Liver (tissue), 9 donors: ENCODE data around the gene UCKL1. TPM values are rescaled to one million over a fixed set of nuclear protein-coding genes. Genes with fewer than 3 reads are reported as not detected.
"Not testable (repeated sequence)": the region's sequence is repeated elsewhere in the genome, so short reads cannot be mapped to it uniquely, and the experiment has no call there.

Experiments used
- DNase-seq: peaks from one replicate; pipeline ENCODE4 v3.0.0-alpha.2; 2017; ENCODE audit warnings: low spot score
- H3K27ac ChIP-seq, 2 donors: one replicate each; pipeline ENCODE4 v1.7.0; 2013; ENCODE audit warnings: inconsistent platforms in 2 of 2, low read length in 2 of 2, control low read depth in 1 of 2, low read depth in 1 of 2, mild to moderate bottlenecking in 1 of 2
- H3K27me3 ChIP-seq, 4 donors: one replicate each; pipeline versions ENCODE4 v1.6.1 to v1.7.0; 2013; ENCODE audit warnings: low read length in 3 of 4, inconsistent platforms in 1 of 4, mild to moderate bottlenecking in 1 of 4, moderate library complexity in 1 of 4; ENCODE audit not compliant: control insufficient read depth in 4 of 4, insufficient read depth in 4 of 4
- H3K36me3 ChIP-seq, 4 donors: one replicate each; pipeline versions ENCODE4 v1.6.1 to v1.7.0; 2013; ENCODE audit warnings: low read length in 3 of 4, mild to moderate bottlenecking in 3 of 4, low read depth in 1 of 4, moderate library complexity in 1 of 4; ENCODE audit not compliant: control insufficient read depth in 4 of 4, insufficient read depth in 3 of 4
- H3K4me1 ChIP-seq, 4 donors: one replicate each; pipeline versions ENCODE4 v1.6.1 to v1.7.0; 2013; ENCODE audit warnings: low read length in 3 of 4, mild to moderate bottlenecking in 3 of 4, moderate library complexity in 1 of 4; ENCODE audit not compliant: control insufficient read depth in 4 of 4, insufficient read depth in 4 of 4
- H3K4me3 ChIP-seq, 3 donors: one replicate each; pipeline versions ENCODE4 v1.6.1 to v1.7.0; 2013; ENCODE audit warnings: low read length in 3 of 3, control low read depth in 1 of 3, low read depth in 1 of 3, mild to moderate bottlenecking in 1 of 3
- H3K9ac ChIP-seq, 2 donors: one replicate each; pipeline ENCODE4 v1.7.0; 2013; ENCODE audit warnings: low read length in 2 of 2, mild to moderate bottlenecking in 2 of 2, moderate library complexity in 2 of 2, control low read depth in 1 of 2, low read depth in 1 of 2
- H3K9me3 ChIP-seq, 4 donors: one replicate each; pipeline versions ENCODE4 v1.6.1 to v1.7.0; 2013; ENCODE audit warnings: low read length in 3 of 4; ENCODE audit not compliant: control insufficient read depth in 4 of 4
- EGR1 ChIP-seq, 2 donors: IDR thresholded peaks; 2 replicates each; pipeline ENCODE4 v1.6.1; 2016 to 2018; ENCODE audit warnings: antibody characterized with exemption in 2 of 2, low read depth in 2 of 2
- FOXA1 ChIP-seq: IDR thresholded peaks from 2 replicates; pipeline ENCODE4 v1.6.1; 2016; ENCODE audit warnings: antibody characterized with exemption
- FOXA2 ChIP-seq: IDR thresholded peaks from 2 replicates; pipeline ENCODE4 v1.6.1; 2016; ENCODE audit warnings: antibody characterized with exemption
- GABPA ChIP-seq, 2 donors: IDR thresholded peaks in 1 of 2; conservative IDR thresholded peaks in 1 of 2; 2 replicates each; pipeline ENCODE4 v1.6.1; 2016; ENCODE audit warnings: antibody characterized with exemption in 2 of 2, mild to moderate bottlenecking in 1 of 2, moderate library complexity in 1 of 2
- HNF4G ChIP-seq: IDR thresholded peaks from 2 replicates; pipeline ENCODE4 v1.6.1; 2016; ENCODE audit warnings: antibody characterized with exemption
- JUND ChIP-seq, 2 donors: IDR thresholded peaks; 2 replicates each; pipeline ENCODE4 v1.6.1; 2016; ENCODE audit warnings: antibody characterized with exemption in 2 of 2
- RAD21 ChIP-seq, 2 donors: IDR thresholded peaks; 2 replicates each; pipeline ENCODE4 v1.6.1; 2016; ENCODE audit warnings: antibody characterized with exemption in 2 of 2, mild to moderate bottlenecking in 2 of 2
- REST ChIP-seq: IDR thresholded peaks from 2 replicates; pipeline ENCODE4 v1.6.1; 2016; ENCODE audit warnings: antibody characterized with exemption, mild to moderate bottlenecking
- SP1 ChIP-seq: IDR thresholded peaks from 2 replicates; pipeline ENCODE4 v1.6.1; 2018; ENCODE audit warnings: antibody characterized with exemption, mild to moderate bottlenecking
- TAF1 ChIP-seq: conservative IDR thresholded peaks from 2 replicates; pipeline ENCODE4 v1.6.1; 2016; ENCODE audit warnings: antibody characterized with exemption, mild to moderate bottlenecking
- ZBTB33 ChIP-seq: IDR thresholded peaks from 2 replicates; pipeline ENCODE4 v1.6.1; 2016; ENCODE audit warnings: antibody characterized with exemption
- WGBS: extraction: QIAGEN DNeasy Blood & Tissue Kit; methylation state at CpG from one replicate; pipeline ENCODE4 v1.1.7; 2013; 5-methylcytosine and 5-hydroxymethylcytosine counted together
- polyA plus RNA-seq, 2 donors: library from polyadenylated mRNA; stranded (reverse) in 1 of 2; unstranded in 1 of 2; fragments of 200-250 nt in 1 of 2; fragments of >200 nt in 1 of 2; fragmentation: Nextera tagmentation in 1 of 2; extraction: Ambion mirVana in 1 of 2; gene quantifications; one replicate each; pipeline versions ENCODE4 v1.2.1 to v1.2.3, GENCODE V29; 2013 to 2015
- total RNA-seq, 2 donors: library from RNA; depleted of rRNA; stranded (reverse); fragments of >200 nt; gene quantifications; one replicate each; pipeline ENCODE4 v1.2.3, GENCODE V29; 2014
- TF ChIP-seq, protein P1 (sequence below): IDR thresholded peaks from 2 replicates; pipeline ENCODE4 v1.6.1; 2016; ENCODE audit warnings: antibody characterized with exemption
- TF ChIP-seq, protein P2 (sequence below): IDR thresholded peaks from 2 replicates; pipeline ENCODE4 v1.6.1; 2016; ENCODE audit warnings: antibody characterized with exemption
- donor health status: healthy.
- donor health status: healthy.
- donor health status: healthy.
- donor health status: healthy.
- donor health status: healthy.

UCKL1 gene
- total and polyA plus RNA-seq, 4 donors: 16.4 to 20.4 (median 18.3) TPM

DNA sequence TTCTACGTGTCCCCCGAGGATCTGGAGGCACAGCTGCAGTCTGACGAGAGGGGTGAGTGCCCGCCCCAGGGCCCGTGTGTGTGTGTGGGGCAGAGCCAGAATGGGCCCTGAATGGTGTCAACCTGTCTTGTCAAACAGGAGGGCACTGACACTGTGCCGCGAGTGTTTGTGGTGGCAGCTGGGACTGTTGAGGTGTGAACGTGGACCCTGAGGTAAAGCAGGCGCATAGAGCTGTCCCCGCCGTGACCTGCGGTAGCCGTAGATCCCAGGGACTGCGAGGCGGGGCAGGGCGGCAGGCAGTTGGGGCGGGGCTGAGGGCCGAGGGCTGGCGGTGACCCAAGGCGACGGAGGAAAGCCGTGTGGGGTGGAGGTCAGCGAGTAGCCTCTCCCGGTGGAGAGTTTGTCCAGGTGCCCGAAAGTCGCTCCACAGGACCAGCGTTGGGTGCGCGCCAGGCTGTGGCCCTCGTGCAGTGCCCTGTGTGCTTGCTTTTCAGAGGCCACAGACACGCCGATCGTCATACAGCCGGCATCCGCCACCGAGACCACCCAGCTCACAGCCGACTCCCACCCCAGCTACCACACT lies 25.2 kb downstream of the UCKL1 start:
- Histone ChIP-seq H3K36me3 (peaks cover 15 to 64% (median 37%) of the 10 kb centered on the region in 4 donors), H3K27me3 (no peaks in the 10 kb centered on the region), H3K9me3 (no peaks in the 10 kb centered on the region), H3K4me1 (no peaks in the 10 kb centered on the region), H3K27ac (no peak overlapping the region), H3K4me3 (no peak overlapping the region), H3K9ac (no peak overlapping the region)
- DNase-seq: no peak
- 88% methylated on average over 37 of the region's 37 CpGs for WGBS
- TF ChIP-seq FOXA2 (no peak), ZBTB33 (no peak), FOXA1 (no peak), HNF4G (no peak), GABPA (IDR thresholded peaks at IDR 0.05 in 1 of 2, conservative IDR thresholded peaks at IDR 0.05 in 1 of 2) (no peak), EGR1 (IDR thresholded peaks at IDR 0.05; ENCODE audit: low read depth in 2 of 2) (no peak), TAF1 (no peak), RAD21 (IDR thresholded peaks at IDR 0.05) (no peak)
- TF ChIP-seq, protein P1, sequence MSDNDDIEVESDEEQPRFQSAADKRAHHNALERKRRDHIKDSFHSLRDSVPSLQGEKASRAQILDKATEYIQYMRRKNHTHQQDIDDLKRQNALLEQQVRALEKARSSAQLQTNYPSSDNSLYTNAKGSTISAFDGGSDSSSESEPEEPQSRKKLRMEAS: no peak
- TF ChIP-seq, protein P2, sequence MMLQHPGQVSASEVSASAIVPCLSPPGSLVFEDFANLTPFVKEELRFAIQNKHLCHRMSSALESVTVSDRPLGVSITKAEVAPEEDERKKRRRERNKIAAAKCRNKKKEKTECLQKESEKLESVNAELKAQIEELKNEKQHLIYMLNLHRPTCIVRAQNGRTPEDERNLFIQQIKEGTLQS: no peak

GRCh38 chr20:63929473-63929883 lies 26.7 kb downstream of the UCKL1 start:
- H3K9me3 ChIP-seq, H3K9ac ChIP-seq, H3K27me3 ChIP-seq, DNase-seq, H3K4me1 ChIP-seq, H3K27ac ChIP-seq, H3K4me3 ChIP-seq: not testable (repeated sequence)
- peaks cover 15 to 49% (median 34%) of the 10 kb centered on the region in 4 donors for H3K36me3 ChIP-seq
- WGBS: 97% methylated on average over 31 of the region's 31 CpGs

DNA sequence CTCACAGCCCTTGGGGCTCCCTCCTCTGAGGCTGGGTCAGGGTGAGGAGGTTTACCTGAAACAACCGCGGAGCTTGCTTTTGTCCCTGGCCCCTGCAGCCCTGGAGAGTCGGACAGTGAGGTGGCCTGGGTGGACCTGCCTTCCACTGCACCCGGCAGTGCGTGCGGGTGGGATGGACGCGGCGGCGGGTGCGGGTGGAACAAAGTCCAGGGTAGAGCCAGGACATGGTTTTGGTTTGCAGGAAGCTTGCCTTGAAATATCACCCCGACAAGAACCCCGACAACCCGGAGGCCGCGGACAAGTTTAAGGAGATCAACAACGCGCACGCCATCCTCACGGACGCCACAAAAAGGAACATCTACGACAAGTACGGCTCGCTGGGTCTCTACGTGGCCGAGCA lies 27.1 kb downstream of the UCKL1 start:
- TF ChIP-seq FOXA1 (no peak), JUND (IDR thresholded peaks at IDR 0.05) (no peak), EGR1 (IDR thresholded peaks at IDR 0.05; ENCODE audit: low read depth in 2 of 2) (no peak), FOXA2 (no peak), SP1 (no peak), REST (no peak)
- TF ChIP-seq, protein P2: no peak
- H3K27me3 ChIP-seq: no peaks in the 10 kb centered on the region
- no peak overlapping the region for H3K9ac ChIP-seq
- no peak overlapping the region for H3K4me3 ChIP-seq
- H3K27ac ChIP-seq: no peak overlapping the region
- 97% methylated on average over 26 of the region's 26 CpGs for WGBS
- H3K4me1 ChIP-seq: no peaks in the 10 kb centered on the region
- H3K9me3 ChIP-seq: no peaks in the 10 kb centered on the region
- peaks cover 15 to 46% (median 34%) of the 10 kb centered on the region in 4 donors for H3K36me3 ChIP-seq
- DNase-seq: no peak
